Endothelial cell of umbilical vein (primary cell): ENCODE results near the gene GABBR2.

Experiments used
- GATA2 ChIP-seq: IDR thresholded peaks from 2 replicates; pipeline ENCODE4 v1.7.0; 2011; ENCODE audit warnings: low read depth, mild to moderate bottlenecking, moderate library complexity, mixed read lengths, low read length; ENCODE audit not compliant: insufficient read length, insufficient read depth
- POLR2AphosphoS5 ChIP-seq: IDR thresholded peaks from 2 replicates; pipeline ENCODE4 v1.6.1; 2012; ENCODE audit warnings: low read depth, mild to moderate bottlenecking, control low read depth, low read length, moderate library complexity; ENCODE audit not compliant: insufficient read depth
- TF ChIP-seq, protein P1 (sequence below), 2 donors: IDR thresholded peaks; 1 replicate in 1 of 2; 2 replicates in 1 of 2; pipeline ENCODE4 v1.5.1; 2011; ENCODE audit warnings: low read length in 2 of 2, mild to moderate bottlenecking in 2 of 2, moderate library complexity in 2 of 2, control low read depth in 1 of 2, inconsistent platforms in 1 of 2, low read depth in 1 of 2; ENCODE audit not compliant: insufficient read depth in 1 of 2; ENCODE audit errors: extremely low read depth in 1 of 2

DNA sequence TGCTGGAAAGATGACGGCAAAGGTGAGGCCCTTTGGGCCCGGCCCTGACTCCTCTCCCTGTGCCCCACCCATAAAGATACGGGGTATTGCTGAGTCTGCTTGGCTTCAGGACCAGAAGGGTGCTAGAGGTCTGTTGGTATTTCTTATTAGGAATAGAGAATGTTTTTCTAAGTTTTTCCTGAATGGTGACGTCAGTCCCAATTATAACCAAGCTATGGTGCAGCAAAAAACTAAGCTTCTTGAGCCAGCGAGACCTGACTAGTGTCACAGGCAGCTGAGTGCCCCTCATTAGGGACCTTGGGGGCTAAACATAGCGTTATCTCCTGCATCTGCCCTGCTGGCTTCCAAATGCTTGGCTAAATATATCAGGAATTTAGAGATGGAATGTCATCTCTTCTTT, 302.3 kb downstream of the GABBR2 start:
- TF ChIP-seq, protein P1, sequence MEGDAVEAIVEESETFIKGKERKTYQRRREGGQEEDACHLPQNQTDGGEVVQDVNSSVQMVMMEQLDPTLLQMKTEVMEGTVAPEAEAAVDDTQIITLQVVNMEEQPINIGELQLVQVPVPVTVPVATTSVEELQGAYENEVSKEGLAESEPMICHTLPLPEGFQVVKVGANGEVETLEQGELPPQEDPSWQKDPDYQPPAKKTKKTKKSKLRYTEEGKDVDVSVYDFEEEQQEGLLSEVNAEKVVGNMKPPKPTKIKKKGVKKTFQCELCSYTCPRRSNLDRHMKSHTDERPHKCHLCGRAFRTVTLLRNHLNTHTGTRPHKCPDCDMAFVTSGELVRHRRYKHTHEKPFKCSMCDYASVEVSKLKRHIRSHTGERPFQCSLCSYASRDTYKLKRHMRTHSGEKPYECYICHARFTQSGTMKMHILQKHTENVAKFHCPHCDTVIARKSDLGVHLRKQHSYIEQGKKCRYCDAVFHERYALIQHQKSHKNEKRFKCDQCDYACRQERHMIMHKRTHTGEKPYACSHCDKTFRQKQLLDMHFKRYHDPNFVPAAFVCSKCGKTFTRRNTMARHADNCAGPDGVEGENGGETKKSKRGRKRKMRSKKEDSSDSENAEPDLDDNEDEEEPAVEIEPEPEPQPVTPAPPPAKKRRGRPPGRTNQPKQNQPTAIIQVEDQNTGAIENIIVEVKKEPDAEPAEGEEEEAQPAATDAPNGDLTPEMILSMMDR (IDR thresholded peaks at IDR 0.05; ENCODE audit: extremely low read depth in 1 of 2, insufficient read depth in 1 of 2, low read depth in 1 of 2, low read length in 2 of 2), result no peak
- TF ChIP-seq GATA2 (no peak), POLR2AphosphoS5 (no peak)
